Thyroid gland (tissue), 4 donors: Measurements from ENCODE around the gene SRPRB. TPM values are rescaled to one million over a fixed set of nuclear protein-coding genes. Genes with fewer than 3 reads are reported as not detected.
"Not testable (repeated sequence)": the region's sequence is repeated elsewhere in the genome, so short reads cannot be mapped to it uniquely, and the experiment has no call there.

Source experiments
- DNase-seq, 2 donors: peaks; one replicate each; pipeline ENCODE4 v3.0.0-alpha.2; 2019
- H3K27ac ChIP-seq, 3 donors: fragments of 200-600 bp; sonication (generic); 1 replicate in 2 of 3; 2 replicates in 1 of 3; pipeline ENCODE4 v1.5.1; 2016 to 2019; ENCODE audit warnings: mild to moderate bottlenecking in 1 of 3, moderate library complexity in 1 of 3
- H3K27me3 ChIP-seq: fragments of 200-600 bp; sonication (generic); one replicate; pipeline ENCODE4 v1.5.1; 2019
- H3K36me3 ChIP-seq, 2 donors: fragments of 200-600 bp; sonication (generic); one replicate each; pipeline ENCODE4 v1.5.1; 2016 to 2019
- H3K4me1 ChIP-seq, 2 donors: fragments of 200-600 bp; sonication (generic); one replicate each; pipeline ENCODE4 v1.5.1; 2017 to 2019
- H3K4me3 ChIP-seq, 3 donors: fragments of 200-600 bp; sonication (generic); replicated peaks in 1 of 3; 1 replicate in 2 of 3; 2 replicates in 1 of 3; pipeline ENCODE4 v1.5.1; 2016; ENCODE audit warnings: mild to moderate bottlenecking in 1 of 3
- H3K9me3 ChIP-seq: fragments of 200-600 bp; sonication (generic); one replicate; pipeline ENCODE4 v1.5.1; 2017
- POLR2A ChIP-seq, 2 donors: fragments of 450-650 bp; IDR thresholded peaks; one replicate each; pipeline ENCODE4 v1.6.1; 2017; ENCODE audit warnings: antibody characterized with exemption in 2 of 2, mild to moderate bottlenecking in 2 of 2, moderate library complexity in 1 of 2
- WGBS, 2 donors: methylation state at CpG; one replicate each; pipeline ENCODE4 v1.1.5; 2017; 5-methylcytosine and 5-hydroxymethylcytosine counted together
- intact Hi-C: fragments of 100-400 bp; cut with DNase I; formaldehyde crosslinking; loops from one replicate; pipeline ENCODE4 v1.15.1; 2023
- total RNA-seq, 4 donors: library from RNA; depleted of rRNA; stranded (reverse); fragments of >200 nt; gene quantifications; one replicate each; pipeline ENCODE4 v1.2.3, GENCODE V29; 2016
- TF ChIP-seq, protein P1 (sequence below), 6 experiments: fragments of 200-600 bp in 3 of 6; fragments of 450-650 bp in 3 of 6; sonication (generic) in 3 of 6; IDR thresholded peaks; one replicate each; pipeline ENCODE4 v1.5.1; 2016 to 2019; ENCODE audit warnings: antibody characterized with exemption in 6 of 6, mild to moderate bottlenecking in 2 of 6, inconsistent platforms in 1 of 6, moderate library complexity in 1 of 6

The SRPRB gene
- total RNA-seq, 4 donors from 2014 or later, result 26.9 to 55.9 (median 45.2) TPM

DNA sequence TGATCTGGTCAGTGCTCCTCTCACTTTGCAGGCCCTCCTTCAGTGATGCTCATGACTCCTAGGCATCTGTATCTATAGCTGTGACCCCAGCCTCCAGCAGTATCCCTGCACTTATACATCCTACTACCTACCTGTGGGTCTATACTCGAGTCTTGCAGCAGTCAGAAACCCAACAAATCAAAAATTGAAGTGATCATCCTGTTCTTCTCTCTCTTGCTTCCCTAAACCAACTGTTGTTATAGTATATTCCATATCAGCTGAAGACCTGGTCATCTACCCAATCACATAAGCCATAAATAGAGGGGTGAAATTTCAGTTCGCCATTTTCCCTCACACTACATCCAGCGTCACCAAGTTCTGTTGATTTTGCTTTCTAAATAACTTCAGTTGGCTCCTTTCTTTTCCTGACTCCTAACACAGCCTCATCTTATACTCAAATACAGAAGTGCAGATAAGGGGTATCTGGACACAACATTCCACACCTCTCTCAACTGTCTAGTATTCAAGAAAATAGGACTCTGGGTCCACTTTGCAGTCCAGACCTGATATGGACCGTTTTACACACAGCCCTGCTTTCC is 25.9 kb upstream of the SRPRB start:
- 64 to 90% methylated on average over 4 of the region's 4 CpGs for WGBS, 2 donors
- TF ChIP-seq POLR2A (IDR thresholded peaks at IDR 0.05), result no peak
- TF ChIP-seq, protein P1, sequence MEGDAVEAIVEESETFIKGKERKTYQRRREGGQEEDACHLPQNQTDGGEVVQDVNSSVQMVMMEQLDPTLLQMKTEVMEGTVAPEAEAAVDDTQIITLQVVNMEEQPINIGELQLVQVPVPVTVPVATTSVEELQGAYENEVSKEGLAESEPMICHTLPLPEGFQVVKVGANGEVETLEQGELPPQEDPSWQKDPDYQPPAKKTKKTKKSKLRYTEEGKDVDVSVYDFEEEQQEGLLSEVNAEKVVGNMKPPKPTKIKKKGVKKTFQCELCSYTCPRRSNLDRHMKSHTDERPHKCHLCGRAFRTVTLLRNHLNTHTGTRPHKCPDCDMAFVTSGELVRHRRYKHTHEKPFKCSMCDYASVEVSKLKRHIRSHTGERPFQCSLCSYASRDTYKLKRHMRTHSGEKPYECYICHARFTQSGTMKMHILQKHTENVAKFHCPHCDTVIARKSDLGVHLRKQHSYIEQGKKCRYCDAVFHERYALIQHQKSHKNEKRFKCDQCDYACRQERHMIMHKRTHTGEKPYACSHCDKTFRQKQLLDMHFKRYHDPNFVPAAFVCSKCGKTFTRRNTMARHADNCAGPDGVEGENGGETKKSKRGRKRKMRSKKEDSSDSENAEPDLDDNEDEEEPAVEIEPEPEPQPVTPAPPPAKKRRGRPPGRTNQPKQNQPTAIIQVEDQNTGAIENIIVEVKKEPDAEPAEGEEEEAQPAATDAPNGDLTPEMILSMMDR (IDR thresholded peaks at IDR 0.05), result no peak
- intact Hi-C loops, result no loop called here

DNA sequence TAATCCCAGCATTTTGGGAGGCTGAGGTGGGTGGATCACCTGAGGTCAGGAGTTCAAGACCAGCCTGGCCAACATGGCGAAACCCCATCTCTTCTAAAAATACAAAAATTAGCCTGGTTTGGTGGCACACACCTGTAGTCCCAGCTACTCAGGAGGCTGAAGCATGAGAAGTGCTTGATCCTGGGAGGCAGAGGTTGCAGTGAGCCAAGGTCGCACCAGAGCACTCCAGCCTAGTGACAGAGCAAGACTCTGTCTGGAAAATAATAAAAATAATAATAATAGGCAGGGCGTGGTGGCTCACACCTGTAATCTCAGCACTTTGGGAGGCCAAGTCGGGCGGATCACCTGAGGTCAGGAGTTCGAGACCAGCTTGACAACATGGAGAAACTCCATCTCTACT is 24.9 kb upstream of the SRPRB start:
- DNase-seq, H3K4me1 ChIP-seq, H3K36me3 ChIP-seq, H3K27me3 ChIP-seq, H3K4me3 ChIP-seq, H3K27ac ChIP-seq, intact Hi-C loops, H3K9me3 ChIP-seq: not testable (repeated sequence)
- 87 to 93% methylated on average over 6 of the region's 6 CpGs for WGBS, 2 donors

More for the DNA sequence above, 25.9 kb upstream of the SRPRB start:
- DNase-seq, result no peak
- no peak overlapping the region for H3K27ac ChIP-seq
- no peaks in the 10 kb centered on the region for H3K27me3 ChIP-seq
- H3K4me1 ChIP-seq, result no peaks in the 10 kb centered on the region
- H3K9me3 ChIP-seq, result no peaks in the 10 kb centered on the region
- no peaks in the 10 kb centered on the region for H3K36me3 ChIP-seq
- no peak overlapping the region for H3K4me3 ChIP-seq

DNA sequence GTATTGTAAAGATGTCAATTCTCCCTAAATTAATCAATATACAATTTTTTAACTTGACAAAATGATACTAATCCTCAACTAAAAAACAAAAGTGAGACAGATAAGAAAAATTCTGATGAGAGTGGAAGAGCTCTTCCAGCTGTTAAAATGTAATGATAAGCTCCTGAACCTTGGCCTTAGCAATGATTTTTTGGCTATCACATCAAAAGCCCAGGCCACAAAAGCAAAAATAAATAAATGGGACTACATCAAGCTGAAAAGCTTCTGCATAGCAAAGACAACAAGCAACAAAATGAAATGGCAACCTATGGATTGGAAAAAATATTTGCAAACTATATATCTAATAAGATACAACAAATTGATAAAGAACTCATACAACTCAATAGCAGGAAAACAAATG is 24.0 kb upstream of the SRPRB start:
- no peak for DNase-seq
- Histone ChIP-seq H3K36me3 (no peaks in the 10 kb centered on the region), H3K4me1 (no peaks in the 10 kb centered on the region), H3K27me3 (no peaks in the 10 kb centered on the region), H3K9me3 (no peaks in the 10 kb centered on the region), H3K4me3 (no peak overlapping the region), H3K27ac (no peak overlapping the region)
- intact Hi-C loops, result no loop called here
- no peak for TF ChIP-seq POLR2A (IDR thresholded peaks at IDR 0.05)
- TF ChIP-seq, protein P1 (IDR thresholded peaks at IDR 0.05), result no peak

DNA sequence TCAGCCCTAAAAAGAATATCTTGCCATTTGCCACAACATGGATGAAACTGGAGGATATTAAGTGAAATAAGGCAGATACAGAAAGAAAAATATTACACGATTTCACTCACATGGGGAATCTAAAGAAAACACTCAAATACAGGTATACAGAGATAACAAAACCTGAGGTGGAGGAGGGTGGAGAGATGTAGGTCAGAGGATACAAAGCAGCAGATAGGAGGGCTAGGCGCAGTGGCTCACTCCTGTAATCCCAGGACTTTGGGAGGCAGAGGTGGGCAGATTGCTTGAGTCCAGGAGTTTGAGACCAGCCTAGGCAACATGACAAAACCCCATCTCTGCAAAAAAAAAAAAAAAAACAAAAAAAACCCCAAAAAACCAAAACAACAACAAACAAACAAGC is 23.2 kb upstream of the SRPRB start:
- no peak for DNase-seq
- Histone ChIP-seq H3K36me3 (no peaks in the 10 kb centered on the region), H3K4me1 (no peaks in the 10 kb centered on the region), H3K4me3 (no peak overlapping the region), H3K27me3 (no peaks in the 10 kb centered on the region), H3K9me3 (no peaks in the 10 kb centered on the region), H3K27ac (no peak overlapping the region)
- TF ChIP-seq, protein P1 (IDR thresholded peaks at IDR 0.05), result no peak
- TF ChIP-seq POLR2A (IDR thresholded peaks at IDR 0.05), result no peak
- 84 to 90% methylated on average over 2 of the region's 2 CpGs for WGBS, 2 donors
- intact Hi-C loops, result no loop called here

DNA sequence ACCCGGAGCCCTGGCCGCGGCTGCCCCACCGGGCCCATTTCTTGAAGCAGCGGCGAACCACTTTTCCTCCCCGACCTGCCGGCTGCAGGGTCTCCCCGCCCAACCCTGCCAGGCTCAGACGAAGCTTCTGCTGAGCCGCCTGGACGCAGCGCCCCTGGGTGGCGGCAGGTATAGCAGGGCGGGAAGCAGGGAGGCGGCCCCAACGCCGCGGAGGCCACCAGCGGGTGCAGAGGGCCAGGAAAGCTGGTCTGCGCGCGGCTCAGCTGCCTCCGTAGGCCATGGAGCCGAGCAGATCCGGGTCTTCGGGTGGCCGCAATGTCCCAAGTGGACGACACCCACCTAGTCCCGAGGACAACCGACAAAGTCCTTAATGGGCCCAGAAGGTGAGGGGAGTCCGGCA is 21.9 kb upstream of the SRPRB start:
- no peak for DNase-seq
- Histone ChIP-seq H3K27me3 (no peaks in the 10 kb centered on the region), H3K9me3 (no peaks in the 10 kb centered on the region), H3K36me3 (no peaks in the 10 kb centered on the region), H3K4me1 (no peaks in the 10 kb centered on the region), H3K4me3 (no peak overlapping the region), H3K27ac (no peak overlapping the region)
- intact Hi-C loops, result no loop called here
- TF ChIP-seq POLR2A (IDR thresholded peaks at IDR 0.05), result no peak
- TF ChIP-seq, protein P1 (IDR thresholded peaks at IDR 0.05), result no peak
- WGBS, 2 donors, result 38 to 74% methylated on average over 20 to 32 of the region's 32 CpGs

DNA sequence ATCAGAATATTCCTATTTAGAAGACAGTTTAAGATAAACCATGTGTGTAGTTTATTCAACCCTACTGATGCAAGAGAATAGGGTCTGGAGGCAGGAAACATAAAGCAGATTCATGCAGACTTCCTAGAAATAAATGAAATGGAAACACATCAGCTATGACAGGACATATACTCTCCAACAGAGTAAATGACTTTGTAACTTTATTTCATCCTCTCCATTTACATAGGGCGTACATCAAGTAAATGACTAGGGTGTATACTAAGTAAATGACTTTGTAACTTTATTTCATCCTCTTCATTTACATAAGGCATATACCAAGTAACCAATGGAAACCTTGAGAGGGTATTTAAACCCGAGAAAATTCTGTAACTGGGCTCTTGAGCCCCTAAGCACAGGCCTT is 17.6 kb upstream of the SRPRB start:
- H3K27ac ChIP-seq, result no peak overlapping the region
- no peaks in the 10 kb centered on the region for H3K27me3 ChIP-seq
- TF ChIP-seq, protein P1 (IDR thresholded peaks at IDR 0.05), result no peak
- no peak for TF ChIP-seq POLR2A (IDR thresholded peaks at IDR 0.05)
- H3K4me3 ChIP-seq, result no peak overlapping the region
- no peaks in the 10 kb centered on the region for H3K4me1 ChIP-seq
- 72 to 75% methylated on average over 2 of the region's 2 CpGs for WGBS, 2 donors
- H3K36me3 ChIP-seq, result no peaks in the 10 kb centered on the region
- H3K9me3 ChIP-seq, result no peaks in the 10 kb centered on the region
- DNase-seq, result no peak
- intact Hi-C loops, result no loop called here
